Measurements from ENCODE around the gene SBK3.

- TF ChIP-seq POLR2A (IDR thresholded peaks at IDR 0.05) (peak in 1 of 4 donors; percentile 75), CTCF (IDR thresholded peaks at IDR 0.05) (peak; percentile 79 to 98 (median 96)), POLR2AphosphoS5 (IDR thresholded peaks at IDR 0.05) (no peak), EP300 (IDR thresholded peaks at IDR 0.05) (no peak)
Measured at GRCh38 chr19:55516878-55517620, 28.3 kb downstream of the SBK3 start.

Data from upper lobe of left lung (tissue), 4 donors.